Left renal cortex interstitium (tissue), 4 donors: ENCODE data around the gene PCDH15. TPM values are rescaled to one million over a fixed set of nuclear protein-coding genes. Genes with fewer than 3 reads are reported as not detected.
"Not testable (repeated sequence)": the region's sequence is repeated elsewhere in the genome, so short reads cannot be mapped to it uniquely, and the experiment has no call there.

ENCODE experiments used
- DNase-seq, 4 donors: peaks; one replicate each; pipeline ENCODE4 v3.0.0-alpha.2; 2013; ENCODE audit warnings: low read depth in 4 of 4, low spot score in 2 of 4, missing footprints in 1 of 4
- polyA plus RNA-seq, 4 donors: library from polyadenylated mRNA; unstranded; fragments of 120-200 nt; gene quantifications; one replicate each; pipeline ENCODE4 v1.2.1, GENCODE V29; 2013; ENCODE audit not compliant: insufficient read length in 4 of 4

Gene PCDH15
- polyA plus RNA-seq, 4 donors: 5.9 to 13.4 (median 8.0) TPM

GRCh38 chr10:54434782-54435181, 366.2 kb downstream of the PCDH15 start:
- no peak for DNase-seq

GRCh38 chr10:54415483-54415882, 385.5 kb downstream of the PCDH15 start:
- DNase-seq: no peak

GRCh38 chr10:54402576-54402975, 398.5 kb downstream of the PCDH15 start:
- DNase-seq: peak in 1 of 4 donors; percentile 25

GRCh38 chr10:54396031-54396430, 405.0 kb downstream of the PCDH15 start:
- no peak for DNase-seq

- not testable (repeated sequence) for DNase-seq
These were observed 406.4 kb downstream of the PCDH15 start for GRCh38 chr10:54394598-54394997.

- no peak for DNase-seq
These were observed 428.9 kb downstream of the PCDH15 start for GRCh38 chr10:54372179-54372578.

GRCh38 chr10:54368984-54369383, 432.0 kb downstream of the PCDH15 start:
- DNase-seq: no peak

GRCh38 chr10:54363390-54363789, 437.6 kb downstream of the PCDH15 start:
- no peak for DNase-seq

- no peak for DNase-seq
These were observed 459.0 kb downstream of the PCDH15 start for GRCh38 chr10:54342058-54342457.

- DNase-seq: no peak
These were observed 465.7 kb downstream of the PCDH15 start for GRCh38 chr10:54335296-54335695.

GRCh38 chr10:54319341-54319740, 481.7 kb downstream of the PCDH15 start:
- DNase-seq: no peak

- DNase-seq: no peak
These were observed 482.6 kb downstream of the PCDH15 start for GRCh38 chr10:54318470-54318869.

GRCh38 chr10:54314430-54314829, 486.6 kb downstream of the PCDH15 start:
- DNase-seq: no peak

- DNase-seq: no peak
These were observed 516.4 kb downstream of the PCDH15 start for GRCh38 chr10:54284526-54285193.

- DNase-seq: no peak
These were observed 519.0 kb downstream of the PCDH15 start for GRCh38 chr10:54282012-54282411.

- no peak for DNase-seq
These were observed 534.6 kb downstream of the PCDH15 start for GRCh38 chr10:54266395-54266794.

GRCh38 chr10:54262726-54263125, 538.3 kb downstream of the PCDH15 start:
- no peak for DNase-seq

GRCh38 chr10:54259104-54259503, 541.9 kb downstream of the PCDH15 start:
- no peak for DNase-seq

- no peak for DNase-seq
These were observed 566.2 kb downstream of the PCDH15 start for GRCh38 chr10:54234832-54235231.

- DNase-seq: no peak
These were observed 597.6 kb downstream of the PCDH15 start for GRCh38 chr10:54203401-54203800.

- no peak for DNase-seq
These were observed 603.0 kb downstream of the PCDH15 start for GRCh38 chr10:54198051-54198450.

- no peak for DNase-seq
These were observed 606.2 kb downstream of the PCDH15 start for GRCh38 chr10:54194806-54195205.

GRCh38 chr10:54159924-54160323, 641.1 kb downstream of the PCDH15 start:
- DNase-seq: no peak
